ENCODE data around the gene MGAT3.

Gene MGAT3, protein sequence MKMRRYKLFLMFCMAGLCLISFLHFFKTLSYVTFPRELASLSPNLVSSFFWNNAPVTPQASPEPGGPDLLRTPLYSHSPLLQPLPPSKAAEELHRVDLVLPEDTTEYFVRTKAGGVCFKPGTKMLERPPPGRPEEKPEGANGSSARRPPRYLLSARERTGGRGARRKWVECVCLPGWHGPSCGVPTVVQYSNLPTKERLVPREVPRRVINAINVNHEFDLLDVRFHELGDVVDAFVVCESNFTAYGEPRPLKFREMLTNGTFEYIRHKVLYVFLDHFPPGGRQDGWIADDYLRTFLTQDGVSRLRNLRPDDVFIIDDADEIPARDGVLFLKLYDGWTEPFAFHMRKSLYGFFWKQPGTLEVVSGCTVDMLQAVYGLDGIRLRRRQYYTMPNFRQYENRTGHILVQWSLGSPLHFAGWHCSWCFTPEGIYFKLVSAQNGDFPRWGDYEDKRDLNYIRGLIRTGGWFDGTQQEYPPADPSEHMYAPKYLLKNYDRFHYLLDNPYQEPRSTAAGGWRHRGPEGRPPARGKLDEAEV
- long read RNA-seq, partial matches to known transcripts = 0 of 2 reads
- long read RNA-seq, other reads (novel, unspliced or antisense) = 2 of 2 reads

DNA sequence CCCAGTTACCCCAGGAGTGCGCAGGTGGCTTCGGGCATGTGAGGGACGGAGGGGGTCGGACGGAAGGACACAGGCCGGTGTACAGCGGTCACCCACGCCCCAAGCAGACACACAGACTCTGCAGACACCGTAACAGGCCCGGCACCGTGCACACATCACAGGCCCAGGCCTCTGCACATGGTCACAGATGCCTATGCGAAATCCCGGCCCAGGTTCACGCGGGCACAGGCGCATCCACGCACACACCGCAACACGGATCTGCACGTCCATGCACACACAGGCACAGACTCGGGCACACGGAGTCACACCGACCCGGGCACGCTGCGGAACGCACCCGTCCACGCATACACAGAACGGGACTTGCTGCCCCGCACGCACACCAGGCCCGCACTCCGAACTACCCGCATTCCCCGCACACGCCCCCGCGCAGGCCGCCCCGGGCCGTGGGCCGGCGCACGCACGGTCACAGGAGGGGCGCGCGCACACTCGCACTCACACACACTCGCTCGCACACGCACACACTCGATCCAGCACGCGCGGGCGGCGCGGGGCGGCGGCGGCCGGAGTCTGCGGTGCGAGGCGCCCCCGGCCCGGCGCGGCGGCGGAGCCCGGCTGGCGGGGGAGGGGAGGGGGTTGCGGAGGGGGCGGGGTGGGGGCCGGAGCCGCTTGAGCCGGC lies at the start of gene MGAT3:
TSS of gene MGAT3 (plus strand) at position 491 of the 676 bp plus-strand sequence. CDS start 30,336 bp downstream, outside the sequence.
- no peak within 1 kb of the TSS for H3K27ac ChIP-seq (replicated peaks)
- TF ChIP-seq, protein P1, sequence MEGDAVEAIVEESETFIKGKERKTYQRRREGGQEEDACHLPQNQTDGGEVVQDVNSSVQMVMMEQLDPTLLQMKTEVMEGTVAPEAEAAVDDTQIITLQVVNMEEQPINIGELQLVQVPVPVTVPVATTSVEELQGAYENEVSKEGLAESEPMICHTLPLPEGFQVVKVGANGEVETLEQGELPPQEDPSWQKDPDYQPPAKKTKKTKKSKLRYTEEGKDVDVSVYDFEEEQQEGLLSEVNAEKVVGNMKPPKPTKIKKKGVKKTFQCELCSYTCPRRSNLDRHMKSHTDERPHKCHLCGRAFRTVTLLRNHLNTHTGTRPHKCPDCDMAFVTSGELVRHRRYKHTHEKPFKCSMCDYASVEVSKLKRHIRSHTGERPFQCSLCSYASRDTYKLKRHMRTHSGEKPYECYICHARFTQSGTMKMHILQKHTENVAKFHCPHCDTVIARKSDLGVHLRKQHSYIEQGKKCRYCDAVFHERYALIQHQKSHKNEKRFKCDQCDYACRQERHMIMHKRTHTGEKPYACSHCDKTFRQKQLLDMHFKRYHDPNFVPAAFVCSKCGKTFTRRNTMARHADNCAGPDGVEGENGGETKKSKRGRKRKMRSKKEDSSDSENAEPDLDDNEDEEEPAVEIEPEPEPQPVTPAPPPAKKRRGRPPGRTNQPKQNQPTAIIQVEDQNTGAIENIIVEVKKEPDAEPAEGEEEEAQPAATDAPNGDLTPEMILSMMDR (IDR thresholded peaks at IDR 0.05; ENCODE audit: insufficient read depth, low read length) = no peak
- TF ChIP-seq POLR2AphosphoS5 (IDR thresholded peaks at IDR 0.05; ENCODE audit: low read depth) (no peak), GABPA (IDR thresholded peaks at IDR 0.05; ENCODE audit: low read depth) (no peak), REST (IDR thresholded peaks at IDR 0.05; ENCODE audit: insufficient replicate concordance, low read depth) (no peak), SPI1 (IDR thresholded peaks at IDR 0.05; ENCODE audit: borderline replicate concordance, low read depth) (no peak)
- no peak for DNase-seq (ENCODE audit: low read depth in 1 of 2, low spot score in 1 of 2)
- peaks cover 3% of the 10 kb centered on the region for H3K27me3 ChIP-seq (ENCODE audit: insufficient read depth, poor library complexity, severe bottlenecking)
- peak within 1 kb of the TSS; percentile 4 for H3K4me3 ChIP-seq (replicated peaks; ENCODE audit: insufficient read depth, low read length)

GRCh38 chr22:39408173-39408572 lies 48.6 kb upstream of the MGAT3 start:
- H3K27ac ChIP-seq (replicated peaks) = no peak overlapping the region
- H3K4me3 ChIP-seq (replicated peaks; ENCODE audit: insufficient read depth, low read length) = no peak overlapping the region
- no peaks in the 10 kb centered on the region for H3K27me3 ChIP-seq (ENCODE audit: insufficient read depth, poor library complexity, severe bottlenecking)
- no peak for DNase-seq (ENCODE audit: low read depth in 1 of 2, low spot score in 1 of 2)
- TF ChIP-seq REST (IDR thresholded peaks at IDR 0.05; ENCODE audit: insufficient replicate concordance, low read depth) = no peak

DNA sequence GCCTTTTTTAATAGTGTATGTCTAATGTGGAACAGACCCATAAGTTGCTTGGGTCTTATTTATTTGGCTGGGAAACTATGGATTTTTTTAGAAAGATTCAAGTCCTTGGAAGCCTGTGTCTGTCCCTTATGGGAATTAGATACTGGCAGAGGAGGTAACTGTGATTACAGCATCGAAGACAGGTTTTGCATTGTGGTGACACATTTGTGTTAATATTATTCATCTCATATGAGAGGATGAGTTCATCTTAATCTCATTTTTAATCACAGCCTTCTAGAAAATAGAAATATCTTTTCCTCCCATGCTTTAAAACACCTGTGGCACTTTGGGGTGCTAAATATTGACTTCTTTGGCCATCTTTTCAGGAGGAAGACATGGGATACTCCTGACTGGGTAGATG lies 48.0 kb upstream of the MGAT3 start:
- TF ChIP-seq POLR2AphosphoS5 (IDR thresholded peaks at IDR 0.05; ENCODE audit: low read depth) = no peak
- no peak for TF ChIP-seq GABPA (IDR thresholded peaks at IDR 0.05; ENCODE audit: low read depth)
- TF ChIP-seq, protein P1 (IDR thresholded peaks at IDR 0.05; ENCODE audit: insufficient read depth, low read length) = no peak
- TF ChIP-seq REST (IDR thresholded peaks at IDR 0.05; ENCODE audit: insufficient replicate concordance, low read depth) = no peak
- TF ChIP-seq SPI1 (IDR thresholded peaks at IDR 0.05; ENCODE audit: borderline replicate concordance, low read depth) = no peak
- Histone ChIP-seq H3K27ac (replicated peaks) (no peak overlapping the region), H3K27me3 (ENCODE audit: insufficient read depth, poor library complexity, severe bottlenecking) (no peaks in the 10 kb centered on the region), H3K4me3 (replicated peaks; ENCODE audit: insufficient read depth, low read length) (no peak overlapping the region)
- no peak for DNase-seq (ENCODE audit: low read depth in 1 of 2, low spot score in 1 of 2)
